ENCODE data around the gene RNF215. TPM values are rescaled to one million over a fixed set of nuclear protein-coding genes. Genes with fewer than 3 reads are reported as not detected.

The RNF215 gene
- total RNA-seq, 1 experiment from 2014 or later: 12.8 TPM

DNA sequence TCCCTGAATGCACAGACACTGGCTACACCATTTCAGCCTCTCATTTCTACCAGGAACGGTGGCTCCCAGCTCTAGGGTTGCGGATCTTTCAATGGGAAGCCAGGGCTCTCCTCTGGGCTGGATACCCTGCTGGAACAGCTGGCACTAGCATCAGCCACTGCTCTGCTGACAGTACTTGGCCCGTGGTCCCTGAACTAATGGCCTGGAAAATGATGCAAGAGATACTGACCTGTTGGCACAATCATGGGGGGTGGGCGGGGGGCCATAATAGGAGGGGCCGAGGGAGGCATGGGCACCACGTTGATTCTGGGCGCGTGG lies 49.8 kb downstream of the RNF215 start:
- H3K4me3 ChIP-seq (ENCODE audit: low read depth, low read length): no peak overlapping the region
- POLR2A ChIA-PET: interaction anchor here (0.5 kb wide), 1 partner anchor 10 kb away, joined by 3 read pairs; no protein-coding TSS in a partner anchor
- no TSS peak for BruUV-seq (replicated peaks)
- no peak for DNase-seq
- peaks cover 83% of the 10 kb centered on the region for H3K36me3 Mint-ChIP-seq (ENCODE audit: insufficient read depth, unreplicated experiment)
- no peaks in the 10 kb centered on the region for H3K9me3 Mint-ChIP-seq (ENCODE audit: unreplicated experiment)
- no peaks in the 10 kb centered on the region for H3K27me3 Mint-ChIP-seq (ENCODE audit: insufficient read depth, unreplicated experiment)
- no peaks in the 10 kb centered on the region for H3K27me3 ChIP-seq (replicated peaks; ENCODE audit: control insufficient read depth, insufficient read depth, low read length)
- H3K4me1 Mint-ChIP-seq (ENCODE audit: low read depth, unreplicated experiment): no peaks in the 10 kb centered on the region
- H3K36me3 ChIP-seq (ENCODE audit: control insufficient read depth, insufficient read depth, low read length): peaks cover 3% of the 10 kb centered on the region
- TF ChIP-seq, protein P1, sequence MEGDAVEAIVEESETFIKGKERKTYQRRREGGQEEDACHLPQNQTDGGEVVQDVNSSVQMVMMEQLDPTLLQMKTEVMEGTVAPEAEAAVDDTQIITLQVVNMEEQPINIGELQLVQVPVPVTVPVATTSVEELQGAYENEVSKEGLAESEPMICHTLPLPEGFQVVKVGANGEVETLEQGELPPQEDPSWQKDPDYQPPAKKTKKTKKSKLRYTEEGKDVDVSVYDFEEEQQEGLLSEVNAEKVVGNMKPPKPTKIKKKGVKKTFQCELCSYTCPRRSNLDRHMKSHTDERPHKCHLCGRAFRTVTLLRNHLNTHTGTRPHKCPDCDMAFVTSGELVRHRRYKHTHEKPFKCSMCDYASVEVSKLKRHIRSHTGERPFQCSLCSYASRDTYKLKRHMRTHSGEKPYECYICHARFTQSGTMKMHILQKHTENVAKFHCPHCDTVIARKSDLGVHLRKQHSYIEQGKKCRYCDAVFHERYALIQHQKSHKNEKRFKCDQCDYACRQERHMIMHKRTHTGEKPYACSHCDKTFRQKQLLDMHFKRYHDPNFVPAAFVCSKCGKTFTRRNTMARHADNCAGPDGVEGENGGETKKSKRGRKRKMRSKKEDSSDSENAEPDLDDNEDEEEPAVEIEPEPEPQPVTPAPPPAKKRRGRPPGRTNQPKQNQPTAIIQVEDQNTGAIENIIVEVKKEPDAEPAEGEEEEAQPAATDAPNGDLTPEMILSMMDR (IDR thresholded peaks at IDR 0.05; ENCODE audit: insufficient read depth in 1 of 2, low read depth in 1 of 2, low read length in 1 of 2, severe bottlenecking in 1 of 2, unreplicated experiment in 1 of 2): no peak
- no peaks in the 10 kb centered on the region for H3K4me1 ChIP-seq
- no peak overlapping the region for H3K4me3 Mint-ChIP-seq (ENCODE audit: unreplicated experiment)
- H3K27ac Mint-ChIP-seq (ENCODE audit: unreplicated experiment): no peak overlapping the region
- H3K9me3 ChIP-seq: no peaks in the 10 kb centered on the region
- intact Hi-C loops (cut with micrococcal nuclease; ENCODE audit: unreplicated experiment): no loop called here
- CTCF ChIA-PET: no interaction called here

DNA sequence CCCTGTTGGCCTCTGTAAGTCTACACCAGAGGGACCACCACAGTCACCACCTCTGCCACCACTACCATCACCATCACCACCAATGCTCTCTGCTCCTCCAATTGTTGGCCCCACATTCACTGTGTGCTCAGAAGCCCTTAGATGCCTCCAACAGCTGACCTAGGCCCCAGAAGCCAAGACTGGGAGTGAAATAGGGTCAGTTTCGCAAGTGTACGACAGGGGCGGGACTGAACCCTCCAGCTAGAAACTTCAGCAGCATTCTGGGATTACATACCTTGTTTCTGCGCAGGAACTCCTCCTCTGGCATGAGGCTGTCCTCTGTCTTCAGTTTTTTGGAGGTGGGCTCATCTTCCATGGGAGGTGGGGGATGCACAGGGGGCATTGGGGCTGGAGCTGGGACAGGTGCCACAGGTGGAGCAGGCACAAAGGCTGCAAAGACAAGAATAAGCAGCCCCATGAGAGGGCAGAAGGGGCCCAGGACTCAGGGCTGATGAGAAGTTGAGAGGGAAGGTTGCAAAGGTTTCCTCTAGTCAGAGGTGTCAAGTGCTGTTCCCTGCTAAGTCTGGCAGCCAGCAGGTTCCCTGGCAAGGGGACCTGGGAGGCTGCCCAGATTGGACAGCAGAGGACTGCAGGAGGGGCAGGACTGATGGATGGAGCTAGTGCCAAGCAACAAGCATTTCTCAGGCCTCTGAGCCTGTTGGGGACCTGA lies 50.3 kb downstream of the RNF215 start:
- H3K27me3 Mint-ChIP-seq (ENCODE audit: insufficient read depth, unreplicated experiment): no peaks in the 10 kb centered on the region
- Histone ChIP-seq H3K27me3 (replicated peaks; ENCODE audit: control insufficient read depth, insufficient read depth, low read length) (no peaks in the 10 kb centered on the region), H3K36me3 (ENCODE audit: control insufficient read depth, insufficient read depth, low read length) (peaks cover 3% of the 10 kb centered on the region), H3K9me3 (no peaks in the 10 kb centered on the region), H3K4me3 (ENCODE audit: low read depth, low read length) (no peak overlapping the region), H3K4me1 (no peaks in the 10 kb centered on the region)
- peaks cover 78% of the 10 kb centered on the region for H3K36me3 Mint-ChIP-seq (ENCODE audit: insufficient read depth, unreplicated experiment)
- ChIA-PET POLR2A (interaction anchor here (0.5 kb wide), 1 partner anchor 9 kb away, joined by 3 read pairs; no protein-coding TSS in a partner anchor), CTCF (no interaction called here)
- H3K4me3 Mint-ChIP-seq (ENCODE audit: unreplicated experiment): no peak overlapping the region
- intact Hi-C loops (cut with micrococcal nuclease; ENCODE audit: unreplicated experiment): no loop called here
- H3K9me3 Mint-ChIP-seq (ENCODE audit: unreplicated experiment): no peaks in the 10 kb centered on the region
- DNase-seq: no peak
- BruUV-seq (replicated peaks): no TSS peak
- no peaks in the 10 kb centered on the region for H3K4me1 Mint-ChIP-seq (ENCODE audit: low read depth, unreplicated experiment)
- TF ChIP-seq, protein P1 (IDR thresholded peaks at IDR 0.05; ENCODE audit: insufficient read depth in 1 of 2, low read depth in 1 of 2, low read length in 1 of 2, severe bottlenecking in 1 of 2, unreplicated experiment in 1 of 2): no peak
- no peak overlapping the region for H3K27ac Mint-ChIP-seq (ENCODE audit: unreplicated experiment)

DNA sequence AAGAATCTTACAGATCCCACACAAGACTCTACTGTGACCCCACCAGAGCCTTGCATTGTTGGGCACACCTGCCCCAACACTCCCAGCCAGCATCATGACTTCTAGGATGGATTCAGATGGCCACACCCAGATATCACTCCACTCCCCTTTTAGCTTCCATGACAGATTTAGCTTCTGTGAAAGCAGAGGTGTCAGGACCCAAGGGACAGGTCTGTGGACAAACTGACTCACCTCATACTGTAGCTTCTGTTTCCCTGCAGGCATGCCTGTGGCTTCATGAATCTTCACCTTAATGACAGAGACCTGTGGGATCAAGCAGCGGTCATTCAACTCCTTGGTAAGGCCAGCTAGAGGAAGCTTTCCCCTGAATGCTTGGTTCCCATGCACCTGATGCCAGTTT lies 52.0 kb downstream of the RNF215 start:
- CTCF ChIA-PET: no interaction called here
- H3K4me1 ChIP-seq: no peaks in the 10 kb centered on the region
- H3K27me3 ChIP-seq (replicated peaks; ENCODE audit: control insufficient read depth, insufficient read depth, low read length): no peaks in the 10 kb centered on the region
- Mint-ChIP-seq H3K4me1 (ENCODE audit: low read depth, unreplicated experiment) (no peaks in the 10 kb centered on the region), H3K4me3 (ENCODE audit: unreplicated experiment) (no peak overlapping the region), H3K36me3 (ENCODE audit: insufficient read depth, unreplicated experiment) (peaks cover 73% of the 10 kb centered on the region), H3K9me3 (ENCODE audit: unreplicated experiment) (no peaks in the 10 kb centered on the region), H3K27ac (ENCODE audit: unreplicated experiment) (no peak overlapping the region), H3K27me3 (ENCODE audit: insufficient read depth, unreplicated experiment) (no peaks in the 10 kb centered on the region)
- TF ChIP-seq, protein P1 (IDR thresholded peaks at IDR 0.05; ENCODE audit: insufficient read depth in 1 of 2, low read depth in 1 of 2, low read length in 1 of 2, severe bottlenecking in 1 of 2, unreplicated experiment in 1 of 2): no peak
- no peaks in the 10 kb centered on the region for H3K9me3 ChIP-seq
- POLR2A ChIA-PET: no interaction called here
- intact Hi-C loops (cut with micrococcal nuclease; ENCODE audit: unreplicated experiment): no loop called here
- no peak overlapping the region for H3K4me3 ChIP-seq (ENCODE audit: low read depth, low read length)
- no TSS peak for BruUV-seq (replicated peaks)
- peaks cover 2% of the 10 kb centered on the region for H3K36me3 ChIP-seq (ENCODE audit: control insufficient read depth, insufficient read depth, low read length)
- no peak for DNase-seq

Data from Caco-2 (cell line).